Measurements from ENCODE around the gene NOTO.

NOTO gene

DNA sequence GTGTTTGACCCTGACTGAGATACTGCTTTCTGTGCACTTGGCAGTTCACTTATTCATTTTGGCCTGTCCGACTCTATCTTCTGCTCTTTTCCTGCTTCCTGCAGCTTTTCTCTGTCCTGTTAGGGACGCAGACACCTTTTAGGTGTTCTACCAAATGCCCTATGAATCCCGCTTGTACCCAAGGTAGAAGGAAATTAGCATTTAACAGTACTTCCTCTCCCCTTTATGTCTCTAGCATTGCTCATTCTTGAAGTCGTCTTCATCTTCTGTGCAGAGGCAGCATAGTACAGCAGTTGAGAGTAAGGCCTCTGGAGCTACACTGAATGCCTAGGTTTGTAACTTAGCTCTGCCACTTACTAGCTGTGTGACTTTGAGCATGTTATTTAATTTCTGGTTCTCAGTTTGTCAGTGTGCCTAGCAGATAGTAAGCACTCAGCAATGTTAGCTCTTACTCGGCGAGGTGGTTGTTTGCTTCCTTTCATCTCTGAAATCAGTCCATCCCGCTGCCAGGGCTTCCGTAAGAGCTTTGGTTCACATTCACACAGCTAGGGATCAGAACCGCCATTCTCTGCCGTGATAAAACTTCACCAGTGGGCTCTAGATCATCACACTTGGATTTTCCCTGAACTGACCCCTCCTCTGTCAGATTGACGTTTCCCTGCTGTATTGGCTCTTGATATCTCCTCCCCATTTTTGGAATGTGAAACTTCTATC lies 33.1 kb downstream of the NOTO start:
- DNase-seq: no peak

- no peak for DNase-seq
Observed at GRCh38 chr2:73237168-73237567, 34.8 kb downstream of the NOTO start.

DNA sequence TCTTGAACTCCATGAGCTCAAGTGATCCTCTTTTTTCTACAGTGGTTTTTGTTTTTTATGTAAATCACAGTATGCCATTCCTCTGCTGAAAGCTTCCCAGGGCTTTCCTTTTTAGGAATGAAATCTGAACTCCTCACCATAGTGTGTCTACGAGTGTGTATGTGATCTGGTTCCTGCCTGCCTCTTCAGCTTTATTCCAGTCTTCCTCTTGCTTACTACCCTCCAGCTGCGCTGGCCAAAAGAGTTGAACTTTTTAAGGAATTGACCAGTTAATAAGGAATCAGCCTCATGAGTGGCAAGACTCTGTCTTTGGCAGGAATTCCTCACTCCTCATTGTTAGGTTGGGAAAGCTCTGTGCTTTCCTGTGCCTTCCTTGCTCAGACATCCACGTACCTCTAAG lies 35.8 kb downstream of the NOTO start:
- DNase-seq: no peak

- no peak for DNase-seq
Observed at GRCh38 chr2:73238976-73239375, 36.6 kb downstream of the NOTO start.

DNA sequence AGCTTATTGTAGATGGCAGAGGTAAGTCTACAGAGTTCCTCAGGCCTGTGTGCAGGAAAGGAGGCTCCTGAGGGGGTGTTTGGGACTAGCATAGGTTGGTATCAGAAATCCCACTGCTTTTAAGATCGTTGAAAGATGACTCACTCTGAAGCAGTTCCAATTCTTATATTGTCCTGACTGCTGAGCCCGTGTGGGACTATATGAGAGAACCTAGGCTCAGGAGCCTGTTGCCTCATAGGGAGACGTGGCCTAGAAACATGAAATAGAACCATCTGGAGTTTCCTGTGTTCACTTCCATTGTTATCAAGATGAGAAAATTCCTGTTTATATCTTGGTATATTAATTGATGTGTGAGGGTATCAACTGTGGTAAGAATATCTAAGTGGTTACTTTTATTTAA lies 37.4 kb downstream of the NOTO start:
- DNase-seq: no peak

DNA sequence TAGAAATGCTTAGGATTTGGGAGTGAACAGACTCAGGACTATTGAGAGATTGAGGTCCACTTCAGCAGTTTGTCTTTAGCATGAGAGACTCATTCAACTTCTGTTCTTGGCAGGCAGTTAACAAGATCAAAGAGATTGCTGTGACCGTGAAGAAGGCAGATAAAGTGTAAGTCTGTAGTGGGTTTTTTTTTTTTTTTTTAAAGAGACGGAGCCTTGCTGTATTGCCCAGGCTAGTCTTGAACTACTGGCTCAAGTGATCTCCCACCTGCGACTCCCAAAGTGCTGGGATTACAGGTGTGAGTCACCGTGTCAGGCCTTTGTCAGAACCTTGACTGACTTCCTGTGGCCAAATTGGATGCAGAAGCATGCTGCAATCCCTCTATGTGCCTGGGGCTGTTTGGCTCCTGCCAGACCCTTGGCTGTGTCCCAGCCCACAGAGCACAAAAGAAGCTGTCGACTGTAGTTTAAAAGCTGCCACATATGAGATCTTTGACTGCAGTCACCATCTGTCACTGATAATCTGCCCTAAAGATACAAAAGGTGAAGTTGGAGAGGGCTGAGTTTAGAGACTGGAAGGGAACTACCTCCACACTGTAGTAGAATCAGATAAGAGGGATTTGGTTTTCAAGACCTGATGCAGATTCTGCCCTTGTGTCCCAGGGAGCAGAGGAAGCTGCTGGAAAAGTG lies 41.7 kb downstream of the NOTO start:
- DNase-seq: no peak

DNA sequence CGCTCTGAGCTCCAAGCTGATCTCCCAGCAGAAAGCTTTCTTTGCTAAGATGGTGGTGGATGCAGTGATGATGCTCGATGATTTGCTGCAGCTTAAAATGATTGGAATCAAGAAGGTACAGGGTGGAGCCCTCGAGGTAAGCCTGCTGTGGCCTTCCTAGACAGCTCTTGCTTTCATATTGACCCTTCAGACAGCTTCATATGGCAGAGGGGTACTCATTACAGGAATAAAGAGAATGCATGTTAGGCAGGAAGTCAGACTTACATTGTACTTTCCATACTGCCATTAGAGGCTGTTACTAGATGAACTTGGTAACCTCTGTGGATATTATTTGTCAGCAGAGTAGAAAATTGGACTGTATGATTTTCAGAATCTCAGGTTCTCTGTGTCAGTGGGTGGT lies 42.2 kb downstream of the NOTO start:
- DNase-seq: no peak

DNA sequence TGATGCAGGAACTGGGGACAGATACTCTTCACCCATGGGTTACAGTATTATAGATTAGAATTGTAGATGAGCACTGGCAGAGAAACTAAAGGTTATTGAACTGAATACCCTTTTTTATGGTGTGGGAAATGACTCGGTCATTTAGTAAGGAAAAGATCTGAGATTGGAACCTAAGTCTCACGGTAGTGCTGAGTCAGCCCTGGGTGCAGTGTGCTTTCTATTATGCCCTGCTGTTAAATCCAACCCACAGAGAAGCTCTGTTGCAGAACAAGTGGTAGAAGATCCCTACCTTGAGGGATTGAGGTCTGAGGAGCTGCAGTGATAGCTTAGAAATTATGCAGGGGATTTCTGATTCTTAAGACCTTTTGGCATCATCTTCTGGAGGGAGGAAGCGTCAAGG lies 44.5 kb downstream of the NOTO start:
- DNase-seq: no peak

GRCh38 chr2:73249636-73250035 lies 47.3 kb downstream of the NOTO start:
- DNase-seq: no peak

DNA sequence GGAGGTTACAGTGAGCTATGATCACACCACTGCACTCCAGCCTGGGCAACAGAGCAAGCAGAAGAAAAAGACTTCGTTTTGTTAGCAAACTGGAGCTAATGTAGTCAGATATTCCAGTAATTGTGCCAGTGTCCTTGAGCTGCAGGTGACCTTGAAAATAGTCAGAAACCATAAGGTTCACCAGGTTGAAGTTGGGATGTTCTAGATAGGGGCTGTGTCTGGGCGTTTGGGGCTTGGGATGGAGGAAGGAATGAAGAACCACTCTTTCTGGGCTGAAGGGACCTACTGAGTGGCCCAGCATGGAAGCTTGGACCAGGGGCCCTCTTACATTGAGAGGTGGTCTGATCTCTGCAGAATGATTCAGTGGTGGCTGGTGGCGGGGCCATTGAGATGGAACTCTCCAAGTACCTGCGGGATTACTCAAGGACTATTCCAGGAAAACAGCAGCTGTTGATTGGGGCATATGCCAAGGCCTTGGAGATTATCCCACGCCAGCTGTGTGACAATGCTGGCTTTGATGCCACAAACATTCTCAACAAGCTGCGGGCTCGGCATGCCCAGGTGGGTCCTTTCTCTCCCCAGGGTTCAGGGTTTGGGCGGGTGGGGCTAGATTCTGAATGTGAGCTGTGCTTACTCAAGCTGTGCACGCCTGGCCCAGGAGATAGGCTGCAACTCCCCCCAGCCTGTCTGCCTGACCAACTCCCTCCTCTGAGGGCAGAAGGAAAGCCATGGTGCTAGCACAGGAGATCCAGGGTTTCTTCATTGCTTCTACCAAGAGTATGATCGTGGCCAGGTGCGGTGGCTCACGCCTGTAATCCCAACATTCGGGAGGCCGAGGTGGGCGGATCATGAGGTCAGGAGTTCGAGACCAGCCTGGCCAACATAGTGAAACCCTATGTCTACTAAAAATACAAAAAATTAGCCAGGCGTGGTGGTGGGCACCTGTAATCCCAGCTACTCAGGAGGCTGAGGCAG lies 48.8 kb downstream of the NOTO start:
- no peak for DNase-seq

DNA sequence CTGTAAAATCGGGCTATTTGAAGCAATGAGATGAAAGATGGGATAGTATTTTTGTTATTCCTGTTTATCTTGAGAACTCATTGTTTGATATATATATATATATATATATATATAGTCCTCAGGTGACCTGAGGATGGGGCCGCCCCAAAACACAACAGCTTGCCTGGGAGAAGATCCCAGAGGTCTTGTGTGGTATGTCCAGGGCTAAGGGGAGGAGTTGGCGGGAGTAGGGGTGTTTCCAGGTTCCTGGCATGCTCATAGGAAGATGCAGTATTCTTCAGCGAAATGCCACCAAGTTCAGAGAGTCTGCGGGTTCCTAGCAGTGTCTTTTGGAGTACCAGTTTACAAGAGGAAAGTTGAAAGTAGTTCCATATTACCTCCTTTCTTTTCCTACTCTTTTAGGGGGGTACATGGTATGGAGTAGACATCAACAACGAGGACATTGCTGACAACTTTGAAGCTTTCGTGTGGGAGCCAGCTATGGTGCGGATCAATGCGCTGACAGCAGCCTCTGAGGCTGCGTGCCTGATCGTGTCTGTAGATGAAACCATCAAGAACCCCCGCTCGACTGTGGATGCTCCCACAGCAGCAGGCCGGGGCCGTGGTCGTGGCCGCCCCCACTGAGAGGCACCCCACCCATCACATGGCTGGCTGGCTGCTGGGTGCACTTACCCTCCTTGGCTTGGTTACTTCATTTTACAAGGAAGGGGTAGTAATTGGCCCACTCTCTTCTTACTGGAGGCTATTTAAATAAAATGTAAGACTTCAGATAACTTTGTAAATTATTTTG lies 50.1 kb downstream of the NOTO start:
- no peak for DNase-seq

DNA sequence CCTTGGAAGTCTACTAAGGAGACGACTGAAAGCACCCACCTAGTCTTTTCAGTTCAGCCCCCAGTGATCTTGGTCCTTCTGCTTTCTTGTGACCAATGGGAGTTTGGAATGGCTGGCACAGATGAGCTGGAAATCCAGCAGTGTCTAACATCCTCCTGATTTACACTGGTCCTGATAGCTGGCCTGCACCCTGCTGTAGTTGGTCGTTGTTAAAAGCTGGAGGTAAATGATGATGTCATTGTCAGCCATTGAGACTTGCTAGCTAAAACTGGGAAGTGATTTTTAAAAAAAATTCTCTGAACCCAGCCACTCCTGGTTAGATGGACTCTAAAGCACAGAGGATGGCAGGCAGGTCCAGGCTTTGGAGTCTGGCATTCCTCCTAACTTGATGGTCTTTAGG lies 51.0 kb downstream of the NOTO start:
- no peak for DNase-seq

DNA sequence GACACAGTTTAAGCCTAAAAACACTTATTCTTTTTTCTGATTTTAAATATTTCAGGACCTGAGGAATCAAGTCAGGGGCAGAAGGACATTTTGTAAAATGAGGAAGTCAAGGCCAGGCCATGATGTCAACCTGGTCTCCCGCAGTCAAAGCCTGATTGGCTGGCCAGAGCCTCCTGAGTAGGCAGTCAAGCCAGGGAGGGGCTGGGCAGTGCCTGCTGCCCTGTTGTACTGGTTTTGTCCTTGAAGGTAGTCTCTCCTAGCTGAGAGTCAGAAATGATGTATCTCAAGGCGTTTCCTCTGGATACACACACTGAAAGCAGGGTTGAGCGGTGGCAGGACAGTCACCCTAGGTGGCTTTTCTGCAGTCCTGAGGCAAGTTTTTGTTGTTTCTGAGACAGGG lies 51.5 kb downstream of the NOTO start:
- no peak for DNase-seq

- DNase-seq: no peak
Observed at GRCh38 chr2:73254343-73255006, 52.1 kb downstream of the NOTO start.

DNA sequence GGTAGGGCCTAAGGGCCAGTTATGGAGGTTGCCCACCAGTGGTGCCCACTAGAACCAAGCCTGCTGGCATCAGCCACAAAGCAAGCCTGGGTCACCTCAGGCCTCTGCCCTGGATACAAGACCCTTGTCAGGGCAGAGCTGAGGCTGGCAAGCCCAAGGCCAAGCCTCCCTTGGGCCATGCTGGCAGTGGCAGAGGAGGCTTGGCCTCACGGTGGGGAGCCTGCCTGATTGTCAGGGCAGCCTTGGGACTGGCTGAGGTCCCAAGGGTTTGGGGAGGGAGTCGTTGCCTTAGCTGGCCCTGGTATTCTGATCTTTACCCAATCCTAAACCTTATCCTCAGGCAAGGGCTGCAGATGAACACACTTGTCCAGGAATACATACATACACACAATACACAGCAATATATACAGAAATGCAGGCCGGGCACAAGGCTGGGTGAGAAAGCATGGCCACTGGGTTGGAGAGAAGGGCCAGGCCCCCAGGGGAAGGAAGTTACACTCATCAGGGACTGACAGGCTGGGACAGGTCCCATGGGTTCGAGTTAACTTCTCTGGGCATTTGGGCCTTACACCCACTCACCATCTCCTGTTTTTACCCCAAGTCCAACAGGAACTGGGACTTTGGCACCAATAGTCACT lies 52.8 kb downstream of the NOTO start:
- DNase-seq: no peak

DNA sequence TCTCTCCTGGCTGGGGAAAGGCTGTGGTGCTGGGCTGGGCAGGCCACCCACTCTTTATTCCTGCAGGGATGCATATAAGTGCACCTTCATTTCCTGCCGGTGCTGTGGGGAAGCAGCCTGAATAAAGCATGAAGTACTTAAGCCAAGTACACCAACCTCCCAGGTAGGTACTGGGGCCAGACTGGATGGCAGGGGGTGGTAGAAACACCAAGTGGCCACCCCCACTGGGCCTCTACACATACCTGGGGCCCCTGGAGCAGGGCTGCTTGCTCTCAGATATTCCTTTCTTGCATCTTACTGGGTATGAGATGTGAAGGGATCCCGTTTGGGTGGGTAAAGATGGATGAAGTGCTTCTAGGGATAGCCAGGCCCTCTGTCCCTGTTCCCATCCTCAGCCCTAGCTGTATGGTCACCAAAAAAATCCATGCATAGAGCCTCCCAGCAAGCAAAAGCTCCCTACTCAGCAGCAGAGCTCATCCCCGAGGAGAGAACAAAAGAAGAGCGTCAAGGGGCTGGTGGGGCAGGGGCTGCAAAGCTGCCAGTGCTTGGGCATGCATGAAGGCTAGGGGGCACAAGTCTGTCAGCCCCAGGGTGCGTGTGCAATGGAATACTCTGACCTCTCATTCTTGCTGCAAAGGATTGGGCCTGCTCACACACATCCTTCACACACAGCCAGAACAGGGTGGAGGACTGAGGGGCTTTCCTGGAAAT lies 53.7 kb downstream of the NOTO start:
- DNase-seq: no peak

GRCh38 chr2:73256618-73256922 lies 54.2 kb downstream of the NOTO start:
- DNase-seq: no peak

- no peak for DNase-seq
Observed at GRCh38 chr2:73257021-73257420, 54.6 kb downstream of the NOTO start.

DNA sequence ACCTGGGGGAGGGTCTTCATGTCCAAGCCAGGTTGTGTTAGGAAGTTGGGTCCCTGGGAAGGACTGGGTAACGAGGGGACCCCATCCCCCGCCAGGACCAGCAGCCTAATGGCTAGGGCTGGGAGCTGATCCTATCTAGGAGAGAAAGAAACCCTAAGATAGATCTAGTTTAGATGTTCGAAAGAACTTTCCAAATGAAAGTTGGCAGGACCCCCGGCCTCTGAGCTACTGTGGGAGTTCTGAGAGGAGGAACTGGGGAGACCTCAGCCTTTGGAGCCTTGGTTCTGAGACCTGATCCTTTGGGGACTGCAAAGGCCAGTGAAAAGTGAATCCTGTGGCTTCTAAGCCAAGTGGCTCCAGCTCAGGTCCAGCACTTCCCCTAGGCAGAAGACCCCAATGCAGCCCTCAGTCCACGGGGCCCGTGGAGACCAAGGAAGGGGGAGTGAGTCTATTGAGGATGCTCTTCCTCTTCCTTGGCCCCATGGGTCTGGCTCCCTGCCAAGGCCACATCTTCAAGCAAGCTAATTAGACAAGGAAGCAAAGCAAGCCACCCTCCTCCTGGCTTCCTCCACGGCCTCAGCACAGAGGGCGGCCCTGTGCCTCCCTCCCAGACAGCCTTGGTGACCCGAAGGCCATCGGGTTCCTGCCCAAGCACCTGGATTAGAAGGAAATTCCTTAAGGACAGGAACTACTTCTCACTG lies 55.2 kb downstream of the NOTO start:
- no peak for DNase-seq

DNA sequence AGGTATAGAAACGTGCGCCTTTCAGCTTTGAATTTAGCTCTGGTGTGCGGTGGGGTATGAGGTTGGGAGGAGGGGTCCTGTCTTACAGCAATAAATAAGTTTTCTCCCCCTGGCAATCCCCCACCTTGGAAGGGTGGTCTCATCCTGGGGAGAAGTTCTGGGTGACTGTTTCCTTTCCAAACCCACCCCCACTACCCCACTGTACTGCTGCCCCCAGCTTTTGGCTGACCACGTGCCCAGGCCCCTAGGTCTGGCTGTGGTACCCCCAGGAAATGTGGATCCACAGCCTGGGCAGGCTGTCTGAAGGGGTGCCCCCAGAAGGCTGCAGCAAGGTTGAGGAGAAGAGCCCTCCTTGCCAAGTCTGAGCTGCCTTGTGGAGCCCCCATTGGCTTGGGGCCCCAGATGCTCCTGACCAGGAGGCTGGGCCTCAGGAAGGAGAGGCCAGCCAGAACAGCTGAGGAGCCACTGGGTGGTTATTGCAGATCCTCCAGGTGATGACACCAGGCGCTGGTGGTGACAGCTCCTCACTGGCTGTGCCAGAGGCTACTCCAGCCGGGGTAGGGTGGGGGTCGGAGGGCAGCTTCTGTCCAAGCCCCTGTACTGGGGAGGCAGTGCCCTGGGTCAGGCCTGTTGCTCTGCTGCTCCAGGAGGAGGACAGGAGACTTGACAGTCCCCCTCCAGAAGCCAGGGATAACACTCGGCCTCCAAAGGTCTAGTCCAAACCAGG lies 56.0 kb downstream of the NOTO start:
- DNase-seq: no peak

Measured in stimulated activated CD4-positive, alpha-beta T cell treated with anti-CD3 and anti-CD28 coated beads, Interleukin-4, amount 100 ng/mL, for 24 hours (primary cell).